PC-9 (cell line): ENCODE data around the gene MAPKAPK5.

ENCODE experiments used
- CTCF ChIP-seq: fragments of 200-600 bp; sonication (generic); conservative IDR thresholded peaks from 2 replicates; pipeline ENCODE4 v1.6.1; 2017; ENCODE audit warnings: mixed run types, antibody characterized with exemption, mild to moderate bottlenecking, moderate library complexity
- EZH2 ChIP-seq: fragments of 200-600 bp; sonication (generic); IDR thresholded peaks from 2 replicates; pipeline ENCODE4 v1.8.0; 2017; ENCODE audit warnings: antibody characterized with exemption, low read depth

- TF ChIP-seq CTCF, result no peak
- TF ChIP-seq EZH2, result no peak
Observed at GRCh38 chr12:111823891-111824290, 18.1 kb upstream of the MAPKAPK5 start.
